MCF 10A (cell line): Measurements from ENCODE around the gene P4HA2. TPM values are rescaled to one million over a fixed set of nuclear protein-coding genes. Genes with fewer than 3 reads are reported as not detected.

Experiments
- Bru-seq: library from RNA; stranded (reverse); fragments of 400-500 nt; gene quantifications from one replicate; lab custom pipeline; 2021; lab: Mats Ljungman, UMichigan
- BruChase-seq, 2 experiments: library from RNA; stranded (reverse); fragments of 400-500 nt; gene quantifications; one replicate each; lab custom pipeline; 2021; lab: Mats Ljungman, UMichigan
- BruUV-seq: library from RNA; stranded (reverse); fragments of 400-500 nt; replicated peaks from 2 replicates; lab custom pipeline; 2021; lab: Mats Ljungman, UMichigan
- CTCF ChIA-PET: fragments of 300-600 bp; sonication (Branson Sonifier 250); formaldehyde crosslinking; extraction: SDS; loops from one replicate; lab custom pipeline; 2021; ENCODE audit warnings: antibody characterized with exemption, inconsistent platforms; lab: Yijun Ruan, JAX
- POLR2A ChIA-PET: fragments of 300-600, 350-650 bp; sonication (Branson Sonifier 250); formaldehyde crosslinking; extraction: SDS; loops from one replicate; lab custom pipeline; 2020; ENCODE audit warnings: antibody characterized with exemption, inconsistent platforms; lab: Yijun Ruan, JAX
- DNase-seq: peaks from one replicate; pipeline ENCODE4 v3.0.0-alpha.2; 2018; ENCODE audit not compliant: unreplicated experiment
- H3K27ac Mint-ChIP-seq: one replicate; pipeline ENCODE4 v1.8.0; 2022; ENCODE audit warnings: mild to moderate bottlenecking, low read depth, mixed read lengths; ENCODE audit not compliant: unreplicated experiment
- H3K27me3 Mint-ChIP-seq: one replicate; pipeline ENCODE4 v1.8.0; 2022; ENCODE audit warnings: mixed read lengths; ENCODE audit not compliant: insufficient read depth, unreplicated experiment
- H3K36me3 Mint-ChIP-seq: one replicate; pipeline ENCODE4 v1.8.0; 2022; ENCODE audit warnings: mild to moderate bottlenecking, moderate library complexity, mixed read lengths; ENCODE audit not compliant: insufficient read depth, unreplicated experiment
- H3K4me1 Mint-ChIP-seq: one replicate; pipeline ENCODE4 v1.8.0; 2022; ENCODE audit warnings: mixed read lengths; ENCODE audit not compliant: insufficient read depth, unreplicated experiment
- H3K4me3 Mint-ChIP-seq: one replicate; pipeline ENCODE4 v1.8.0; 2022; ENCODE audit warnings: mild to moderate bottlenecking, moderate library complexity, mixed read lengths; ENCODE audit not compliant: unreplicated experiment
- H3K9me3 Mint-ChIP-seq: one replicate; pipeline ENCODE4 v1.8.0; 2022; ENCODE audit warnings: mixed read lengths; ENCODE audit not compliant: unreplicated experiment
- CTCF ChIP-seq: fragments of 200-600 bp; IDR thresholded peaks from one replicate; pipeline ENCODE4 v1.8.0; 2022; ENCODE audit warnings: antibody characterized with exemption, mild to moderate bottlenecking; ENCODE audit not compliant: unreplicated experiment
- intact Hi-C: fragments of 100-400 bp; cut with micrococcal nuclease; formaldehyde crosslinking; loops from 2 replicates; pipeline ENCODE4 v1.14.1; 2022
- long read RNA-seq: library from polyadenylated mRNA; stranded (forward); transcript quantifications from one replicate; pipeline ENCODE4 v2.0.0, GENCODE V29; 2022
- total RNA-seq: library from RNA; stranded (reverse); gene quantifications from 2 replicates; pipeline ENCODE4 v1.2.3, GENCODE V29; 2022

The P4HA2 gene
- total RNA-seq (53.1 and 91.1 TPM in 2 replicates), Bru-seq, nascent RNA (percentile 71 among the genes with signal in this experiment), BruChase-seq, experiment 1, labeled RNA remaining after a 6-hour chase (percentile 85 among the genes with signal in this experiment), BruChase-seq, experiment 2, labeled RNA remaining after a 2-hour chase (percentile 84 among the genes with signal in this experiment)
- long read RNA-seq, transcript P4HA2-202 (15 exons, 2,313 nt), result major isoform, 51 of 177 reads
- long read RNA-seq, transcript P4HA2-201 (16 exons, 2,230 nt), result minor isoform, 16 of 177 reads
- long read RNA-seq, partial matches to known transcripts, result 16 of 177 reads
- long read RNA-seq, other reads (novel, unspliced or antisense), result 87 of 177 reads

GRCh38 chr5:132227485-132228240 lies at the start of gene P4HA2:
Gene P4HA2, minus strand, starts transcription at chr5:132227853. Its CDS starts 9,227 bp downstream, at chr5:132218626.
- ChIA-PET POLR2A (interaction anchor here (0.7 to 5.3 kb wide), 22 partner anchors 8 to 280 kb away, joined by 3 to 97 read pairs (median 5); partner anchors contain the start of genes SLC22A4 and SLC22A5), CTCF (interaction anchor here (0.5 to 10.4 kb wide), 13 partner anchors 12 to 904 kb away, joined by 3 to 130 read pairs (median 4); no protein-coding TSS in a partner anchor)
- DNase-seq, result peak; percentile 86
- H3K36me3 Mint-ChIP-seq, result no peaks in the 10 kb centered on the region
- TF ChIP-seq CTCF, result peak; percentile 21
- BruUV-seq, result no TSS peak
- no peaks in the 10 kb centered on the region for H3K9me3 Mint-ChIP-seq
- peak within 1 kb of the TSS; percentile 74 for H3K4me3 Mint-ChIP-seq
- H3K27ac Mint-ChIP-seq, result no peak within 1 kb of the TSS
- intact Hi-C loops, result loop anchor here (1.0 to 5.0 kb wide), 3 partner anchors 47 to 160 kb away; partner anchors contain the start of gene SLC22A5
- H3K4me1 Mint-ChIP-seq, result peaks cover 32% of the 10 kb centered on the region
- no peaks in the 10 kb centered on the region for H3K27me3 Mint-ChIP-seq

- DNase-seq, result no peak
- Mint-ChIP-seq H3K36me3 (peaks cover 28% of the 10 kb centered on the region), H3K4me1 (no peaks in the 10 kb centered on the region), H3K27ac (no peak overlapping the region), H3K4me3 (no peak overlapping the region), H3K27me3 (peaks cover 10% of the 10 kb centered on the region), H3K9me3 (no peaks in the 10 kb centered on the region)
- POLR2A ChIA-PET, result interaction anchor here (2.2 kb wide), 1 partner anchor 9 kb away, joined by 10 read pairs; no protein-coding TSS in a partner anchor
- no TSS peak for BruUV-seq
- TF ChIP-seq CTCF, result no peak
- CTCF ChIA-PET, result interaction anchor here (0.8 to 2.1 kb wide), 5 partner anchors 37 to 98 kb away, joined by 3 to 5 read pairs (median 3); no protein-coding TSS in a partner anchor
- intact Hi-C loops, result no loop called here
Measured at GRCh38 chr5:132277256-132277655, 49.6 kb upstream of the P4HA2 start.

- Mint-ChIP-seq H3K4me3 (no peak overlapping the region), H3K27ac (peak overlapping the region; percentile 43), H3K9me3 (no peaks in the 10 kb centered on the region), H3K36me3 (peaks cover 39% of the 10 kb centered on the region), H3K27me3 (peaks cover 3% of the 10 kb centered on the region), H3K4me1 (no peaks in the 10 kb centered on the region)
- POLR2A ChIA-PET, result interaction anchor here (1.1 to 1.5 kb wide), 3 partner anchors 11 to 18 kb away, joined by 3 to 4 read pairs (median 4); no protein-coding TSS in a partner anchor
- intact Hi-C loops, result no loop called here
- CTCF ChIA-PET, result interaction anchor here (0.6 to 5.4 kb wide), 8 partner anchors 9 to 440 kb away, joined by 3 to 38 read pairs (median 4); partner anchors contain the start of gene SLC22A4
- no TSS peak for BruUV-seq
- no peak for TF ChIP-seq CTCF
- DNase-seq, result no peak
Measured at GRCh38 chr5:132275367-132276220, 47.9 kb upstream of the P4HA2 start.
